ENCODE data around the gene RFX8. TPM values are rescaled to one million over a fixed set of nuclear protein-coding genes. Genes with fewer than 3 reads are reported as not detected.

The RFX8 gene
- total RNA-seq, 6 donors from 2014 or later = 0.24 to 21.0 (median 0.80) TPM; not detected in 2

DNA sequence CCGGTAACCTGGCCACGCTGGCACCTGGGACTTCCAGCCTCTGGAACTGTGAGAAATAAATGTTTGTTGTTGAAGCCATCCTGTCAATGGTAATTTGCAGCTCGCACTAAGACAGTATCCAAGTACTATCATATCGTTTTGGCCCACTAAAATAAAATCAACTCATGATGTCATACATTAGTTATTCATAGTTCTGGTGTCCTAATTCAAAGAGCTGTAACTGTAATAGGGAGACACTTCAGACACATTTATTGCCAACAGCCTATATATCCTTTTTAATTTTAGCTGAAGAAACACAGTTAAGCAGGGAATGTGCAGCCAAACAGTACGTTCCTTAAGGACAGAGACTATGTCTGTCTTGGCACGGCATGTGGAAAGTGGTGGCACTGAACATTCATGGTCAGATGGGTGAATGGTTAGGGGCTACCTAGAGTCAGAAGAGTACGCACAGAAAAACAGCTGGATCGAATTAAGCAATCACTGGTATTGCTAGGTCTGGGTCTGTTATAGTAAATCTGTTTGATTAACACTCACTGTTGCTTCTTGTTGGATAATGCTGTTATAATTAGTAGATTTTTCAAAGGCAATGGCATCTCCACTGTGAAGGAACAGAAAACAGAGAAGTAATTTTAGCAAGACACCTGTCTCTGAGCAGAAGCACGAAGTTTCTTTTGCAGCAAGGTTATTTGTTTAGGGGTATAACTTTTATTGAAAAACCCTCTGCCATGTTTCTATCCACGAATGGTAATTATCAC, 46.3 kb downstream of the RFX8 start:
- 75 to 77% methylated on average over 10 of the region's 10 CpGs for WGBS, 2 donors
- no peak overlapping the region for H3K4me3 ChIP-seq
- H3K36me3 ChIP-seq = no peaks in the 10 kb centered on the region
- H3K4me1 ChIP-seq = no peaks in the 10 kb centered on the region
- ATAC-seq (ENCODE audit: low FRiP score in 2 of 2) = no peak
- DNase-seq = no peak
- no peak for TF ChIP-seq EP300 (IDR thresholded peaks at IDR 0.05)
- no peaks in the 10 kb centered on the region for H3K27me3 ChIP-seq
- H3K9me3 ChIP-seq = no peaks in the 10 kb centered on the region
- no peak overlapping the region for H3K27ac ChIP-seq

- Histone ChIP-seq H3K36me3 (no peaks in the 10 kb centered on the region), H3K4me1 (no peaks in the 10 kb centered on the region), H3K27ac (no peak overlapping the region), H3K27me3 (no peaks in the 10 kb centered on the region), H3K4me3 (no peak overlapping the region), H3K9me3 (no peaks in the 10 kb centered on the region)
- TF ChIP-seq POLR2AphosphoS5 (IDR thresholded peaks at IDR 0.05) (no peak), EP300 (IDR thresholded peaks at IDR 0.05) (no peak), POLR2A (IDR thresholded peaks at IDR 0.05) (no peak)
- TF ChIP-seq, protein P1, sequence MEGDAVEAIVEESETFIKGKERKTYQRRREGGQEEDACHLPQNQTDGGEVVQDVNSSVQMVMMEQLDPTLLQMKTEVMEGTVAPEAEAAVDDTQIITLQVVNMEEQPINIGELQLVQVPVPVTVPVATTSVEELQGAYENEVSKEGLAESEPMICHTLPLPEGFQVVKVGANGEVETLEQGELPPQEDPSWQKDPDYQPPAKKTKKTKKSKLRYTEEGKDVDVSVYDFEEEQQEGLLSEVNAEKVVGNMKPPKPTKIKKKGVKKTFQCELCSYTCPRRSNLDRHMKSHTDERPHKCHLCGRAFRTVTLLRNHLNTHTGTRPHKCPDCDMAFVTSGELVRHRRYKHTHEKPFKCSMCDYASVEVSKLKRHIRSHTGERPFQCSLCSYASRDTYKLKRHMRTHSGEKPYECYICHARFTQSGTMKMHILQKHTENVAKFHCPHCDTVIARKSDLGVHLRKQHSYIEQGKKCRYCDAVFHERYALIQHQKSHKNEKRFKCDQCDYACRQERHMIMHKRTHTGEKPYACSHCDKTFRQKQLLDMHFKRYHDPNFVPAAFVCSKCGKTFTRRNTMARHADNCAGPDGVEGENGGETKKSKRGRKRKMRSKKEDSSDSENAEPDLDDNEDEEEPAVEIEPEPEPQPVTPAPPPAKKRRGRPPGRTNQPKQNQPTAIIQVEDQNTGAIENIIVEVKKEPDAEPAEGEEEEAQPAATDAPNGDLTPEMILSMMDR (IDR thresholded peaks at IDR 0.05) = no peak
- WGBS, 2 donors = 80 to 83% methylated on average over 13 of the region's 13 CpGs
- no peak for DNase-seq
- ATAC-seq (ENCODE audit: low FRiP score in 2 of 2) = no peak
Measured at GRCh38 chr2:101427743-101428142, 47.2 kb downstream of the RFX8 start.

- ATAC-seq (ENCODE audit: low FRiP score in 2 of 2) (no peak), DNase-seq (no peak)
- no peak overlapping the region for H3K27ac ChIP-seq
- whole genome bisulfite sequencing, 2 donors = 84 to 90% methylated on average over 7 of the region's 7 CpGs
- no peaks in the 10 kb centered on the region for H3K4me1 ChIP-seq
- TF ChIP-seq, protein P1 (IDR thresholded peaks at IDR 0.05) = no peak
- TF ChIP-seq POLR2A (IDR thresholded peaks at IDR 0.05) (no peak), POLR2AphosphoS5 (IDR thresholded peaks at IDR 0.05) (no peak), EP300 (IDR thresholded peaks at IDR 0.05) (no peak)
- no peaks in the 10 kb centered on the region for H3K27me3 ChIP-seq
- H3K4me3 ChIP-seq = no peak overlapping the region
- H3K9me3 ChIP-seq = no peaks in the 10 kb centered on the region
- H3K36me3 ChIP-seq = no peaks in the 10 kb centered on the region
Measured at GRCh38 chr2:101427240-101427639, 47.7 kb downstream of the RFX8 start.

DNA sequence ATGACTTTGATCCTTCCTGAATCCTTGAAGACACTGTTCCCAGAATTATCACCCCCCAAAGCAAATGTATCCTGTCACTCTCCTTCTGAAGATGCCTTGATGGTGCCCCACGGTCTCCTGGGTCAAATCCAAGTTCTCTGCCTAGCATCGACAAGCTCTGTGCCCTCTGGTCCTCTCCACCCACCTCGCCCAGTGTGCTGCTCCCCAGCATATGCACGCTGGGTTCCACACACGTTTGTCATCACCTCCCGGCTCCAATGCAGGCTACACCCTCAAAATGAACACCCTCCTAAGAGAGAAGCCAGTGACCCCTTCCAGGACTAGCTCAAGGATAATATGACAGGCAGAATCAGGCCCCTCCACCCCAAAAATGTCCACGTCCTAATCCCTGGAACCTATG, 48.1 kb downstream of the RFX8 start:
- Histone ChIP-seq H3K9me3 (no peaks in the 10 kb centered on the region), H3K36me3 (no peaks in the 10 kb centered on the region), H3K27me3 (no peaks in the 10 kb centered on the region), H3K4me3 (no peak overlapping the region), H3K27ac (no peak overlapping the region), H3K4me1 (no peaks in the 10 kb centered on the region)
- DNase-seq (no peak), ATAC-seq (ENCODE audit: low FRiP score in 2 of 2) (no peak)
- TF ChIP-seq, protein P1 (IDR thresholded peaks at IDR 0.05) = no peak
- TF ChIP-seq POLR2AphosphoS5 (IDR thresholded peaks at IDR 0.05) = no peak
- no peak for TF ChIP-seq EP300 (IDR thresholded peaks at IDR 0.05)
- no peak for TF ChIP-seq POLR2A (IDR thresholded peaks at IDR 0.05)
- WGBS, 2 donors = 87 to 90% methylated on average over 7 of the region's 7 CpGs

DNA sequence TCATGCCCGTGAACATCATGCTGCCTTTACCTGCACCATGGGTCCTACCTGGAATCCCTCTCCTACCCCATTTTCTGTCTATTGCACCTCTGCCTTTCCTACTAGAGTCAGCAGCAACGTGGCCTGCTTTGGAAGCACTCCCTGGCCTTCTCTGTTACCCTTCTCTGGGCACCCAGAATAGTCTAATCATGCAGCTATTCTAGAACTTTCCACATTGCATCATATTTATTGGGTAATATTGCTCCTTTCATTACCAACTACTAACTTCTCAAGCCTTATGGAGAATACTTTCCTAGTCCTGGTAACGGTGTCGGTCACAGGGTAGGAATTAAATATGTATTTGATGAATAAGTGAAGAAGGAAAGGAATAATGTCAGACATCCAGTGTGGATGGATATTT, 54.3 kb downstream of the RFX8 start:
- Histone ChIP-seq H3K27me3 (no peaks in the 10 kb centered on the region), H3K4me1 (no peaks in the 10 kb centered on the region), H3K4me3 (no peak overlapping the region), H3K27ac (no peak overlapping the region), H3K9me3 (no peaks in the 10 kb centered on the region), H3K36me3 (no peaks in the 10 kb centered on the region)
- ATAC-seq (ENCODE audit: low FRiP score in 2 of 2) = no peak
- no peak for DNase-seq
- TF ChIP-seq, protein P1 (IDR thresholded peaks at IDR 0.05) = no peak
- TF ChIP-seq EP300 (IDR thresholded peaks at IDR 0.05) (no peak), POLR2AphosphoS5 (IDR thresholded peaks at IDR 0.05) (no peak)
- 70 to 84% methylated on average over 4 of the region's 4 CpGs for WGBS, 2 donors
